Right atrium auricular region (tissue), 2 donors: Measurements from ENCODE around the gene CNTN2. TPM values are rescaled to one million over a fixed set of nuclear protein-coding genes. Genes with fewer than 3 reads are reported as not detected.
A peak's percentile ranks its signal among the peaks of the same experiment; 100 is the strongest.

Experiments
- DNase-seq: peaks from one replicate; pipeline ENCODE4 v3.0.0-alpha.2; 2019; ENCODE audit warnings: low spot score
- H3K27ac ChIP-seq, 2 donors: fragments of 200-600 bp; sonication (generic); 1 replicate in 1 of 2; 2 replicates in 1 of 2; pipeline ENCODE4 v1.5.1; 2016 to 2019
- H3K27me3 ChIP-seq, 2 donors: fragments of 200-600 bp; sonication (generic); one replicate each; pipeline versions ENCODE4 v1.5.1 to v1.6.0; 2017 to 2019
- H3K36me3 ChIP-seq: fragments of 200-600 bp; sonication (generic); one replicate; pipeline ENCODE4 v1.5.1; 2016
- H3K4me1 ChIP-seq, 2 donors: fragments of 200-600 bp; sonication (generic); one replicate each; pipeline versions ENCODE4 v1.5.1 to v1.6.0; 2017 to 2019
- H3K4me3 ChIP-seq, 2 donors: fragments of 200-600 bp; sonication (generic); 1 replicate in 1 of 2; 2 replicates in 1 of 2; pipeline ENCODE4 v1.5.1; 2017 to 2019; ENCODE audit warnings: mild to moderate bottlenecking in 1 of 2, moderate library complexity in 1 of 2
- H3K9me3 ChIP-seq, 2 donors: fragments of 200-600 bp; sonication (generic); one replicate each; pipeline ENCODE4 v1.5.1; 2019
- total RNA-seq, 2 donors: library from RNA; depleted of rRNA; stranded (reverse); fragments of >200 nt; gene quantifications; one replicate each; pipeline ENCODE4 v1.1.0, GENCODE V29; 2016
- TF ChIP-seq, protein P1 (sequence below), 2 donors: fragments of 200-600 bp; sonication (generic); IDR thresholded peaks; one replicate each; pipeline ENCODE4 v1.5.1; 2019; ENCODE audit warnings: antibody characterized with exemption in 2 of 2

Gene CNTN2
- total RNA-seq, 2 donors from 2014 or later: 0.41 to 0.67 TPM

DNA sequence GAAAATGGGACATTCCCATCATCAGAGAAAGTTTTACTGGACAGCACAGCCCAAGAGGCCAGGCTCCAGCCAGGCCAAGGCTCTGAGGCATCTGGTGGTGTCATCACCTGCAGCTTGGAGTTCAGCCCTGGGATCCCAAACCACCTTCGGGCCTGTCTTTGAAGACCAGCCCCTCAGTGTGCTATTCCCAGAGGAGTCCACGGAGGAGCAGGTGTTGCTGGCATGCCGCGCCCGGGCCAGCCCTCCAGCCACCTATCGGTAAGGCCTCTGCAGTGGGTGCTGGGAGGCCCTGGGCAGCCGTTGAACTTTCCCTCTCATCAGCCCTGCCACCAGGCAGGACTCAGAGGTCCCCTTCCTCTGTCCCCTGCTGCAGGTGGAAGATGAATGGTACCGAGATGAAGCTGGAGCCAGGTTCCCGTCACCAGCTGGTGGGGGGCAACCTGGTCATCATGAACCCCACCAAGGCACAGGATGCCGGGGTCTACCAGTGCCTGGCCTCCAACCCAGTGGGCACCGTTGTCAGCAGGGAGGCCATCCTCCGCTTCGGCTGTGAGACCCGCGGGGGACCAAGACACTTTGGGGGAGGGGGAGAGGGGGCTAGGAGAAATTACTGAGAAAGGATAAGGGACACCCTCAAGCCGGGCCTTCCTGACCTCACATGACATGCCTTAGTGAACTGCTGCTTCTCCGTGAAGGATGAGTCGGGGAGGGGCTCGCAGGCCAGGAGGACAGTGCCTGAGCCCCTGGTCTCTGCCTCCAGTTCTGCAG is 15.0 kb downstream of the CNTN2 start:
- Histone ChIP-seq H3K27me3 (no peaks in the 10 kb centered on the region), H3K4me1 (peaks cover 0 to 8% of the 10 kb centered on the region in 2 donors), H3K36me3 (no peaks in the 10 kb centered on the region), H3K9me3 (no peaks in the 10 kb centered on the region), H3K27ac (no peak overlapping the region), H3K4me3 (no peak overlapping the region)
- DNase-seq: no peak
- TF ChIP-seq, protein P1, sequence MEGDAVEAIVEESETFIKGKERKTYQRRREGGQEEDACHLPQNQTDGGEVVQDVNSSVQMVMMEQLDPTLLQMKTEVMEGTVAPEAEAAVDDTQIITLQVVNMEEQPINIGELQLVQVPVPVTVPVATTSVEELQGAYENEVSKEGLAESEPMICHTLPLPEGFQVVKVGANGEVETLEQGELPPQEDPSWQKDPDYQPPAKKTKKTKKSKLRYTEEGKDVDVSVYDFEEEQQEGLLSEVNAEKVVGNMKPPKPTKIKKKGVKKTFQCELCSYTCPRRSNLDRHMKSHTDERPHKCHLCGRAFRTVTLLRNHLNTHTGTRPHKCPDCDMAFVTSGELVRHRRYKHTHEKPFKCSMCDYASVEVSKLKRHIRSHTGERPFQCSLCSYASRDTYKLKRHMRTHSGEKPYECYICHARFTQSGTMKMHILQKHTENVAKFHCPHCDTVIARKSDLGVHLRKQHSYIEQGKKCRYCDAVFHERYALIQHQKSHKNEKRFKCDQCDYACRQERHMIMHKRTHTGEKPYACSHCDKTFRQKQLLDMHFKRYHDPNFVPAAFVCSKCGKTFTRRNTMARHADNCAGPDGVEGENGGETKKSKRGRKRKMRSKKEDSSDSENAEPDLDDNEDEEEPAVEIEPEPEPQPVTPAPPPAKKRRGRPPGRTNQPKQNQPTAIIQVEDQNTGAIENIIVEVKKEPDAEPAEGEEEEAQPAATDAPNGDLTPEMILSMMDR (IDR thresholded peaks at IDR 0.05): no peak

DNA sequence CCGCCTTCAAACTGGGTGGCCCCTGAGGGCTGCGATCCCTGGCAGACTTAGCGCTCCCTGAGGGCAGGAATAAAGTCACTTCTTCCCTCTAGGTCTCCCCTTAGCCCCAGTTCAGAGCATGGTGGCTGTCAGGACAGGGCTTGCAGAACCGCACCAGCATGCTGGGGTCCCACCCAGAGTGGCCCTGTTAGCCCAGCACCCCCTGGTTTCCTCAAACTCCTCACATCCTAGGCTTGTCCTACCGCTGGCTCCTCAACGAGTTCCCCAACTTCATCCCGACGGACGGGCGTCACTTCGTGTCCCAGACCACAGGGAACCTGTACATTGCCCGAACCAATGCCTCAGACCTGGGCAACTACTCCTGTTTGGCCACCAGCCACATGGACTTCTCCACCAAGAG is 15.8 kb downstream of the CNTN2 start:
- Histone ChIP-seq H3K36me3 (no peaks in the 10 kb centered on the region), H3K27me3 (no peaks in the 10 kb centered on the region), H3K4me1 (peaks cover 0 to 8% of the 10 kb centered on the region in 2 donors), H3K9me3 (no peaks in the 10 kb centered on the region), H3K27ac (no peak overlapping the region), H3K4me3 (no peak overlapping the region)
- TF ChIP-seq, protein P1 (IDR thresholded peaks at IDR 0.05): no peak
- DNase-seq: no peak

DNA sequence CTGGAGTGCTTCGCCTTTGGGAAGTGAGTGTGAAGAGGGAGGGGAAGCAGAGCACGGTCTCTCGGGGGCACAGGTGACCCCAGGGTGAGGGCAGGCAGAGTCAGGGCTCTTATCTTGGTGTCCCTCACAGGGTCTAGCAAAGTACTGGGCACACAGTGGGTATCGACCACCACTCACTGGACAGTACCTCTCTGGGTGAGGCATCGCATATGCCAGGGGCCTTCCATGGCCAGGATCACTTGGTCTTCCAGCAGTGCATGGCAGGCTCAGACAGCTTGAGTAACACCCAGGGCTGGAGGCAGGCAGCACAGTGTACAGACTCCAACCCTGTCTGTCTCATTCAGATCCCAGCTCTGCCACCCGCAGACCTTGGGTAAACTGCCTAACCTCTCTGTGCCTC is 16.6 kb downstream of the CNTN2 start:
- Histone ChIP-seq H3K4me1 (peaks cover 0 to 8% of the 10 kb centered on the region in 2 donors), H3K4me3 (no peak overlapping the region), H3K9me3 (no peaks in the 10 kb centered on the region), H3K27me3 (no peaks in the 10 kb centered on the region), H3K27ac (no peak overlapping the region), H3K36me3 (no peaks in the 10 kb centered on the region)
- TF ChIP-seq, protein P1 (IDR thresholded peaks at IDR 0.05): no peak
- no peak for DNase-seq

DNA sequence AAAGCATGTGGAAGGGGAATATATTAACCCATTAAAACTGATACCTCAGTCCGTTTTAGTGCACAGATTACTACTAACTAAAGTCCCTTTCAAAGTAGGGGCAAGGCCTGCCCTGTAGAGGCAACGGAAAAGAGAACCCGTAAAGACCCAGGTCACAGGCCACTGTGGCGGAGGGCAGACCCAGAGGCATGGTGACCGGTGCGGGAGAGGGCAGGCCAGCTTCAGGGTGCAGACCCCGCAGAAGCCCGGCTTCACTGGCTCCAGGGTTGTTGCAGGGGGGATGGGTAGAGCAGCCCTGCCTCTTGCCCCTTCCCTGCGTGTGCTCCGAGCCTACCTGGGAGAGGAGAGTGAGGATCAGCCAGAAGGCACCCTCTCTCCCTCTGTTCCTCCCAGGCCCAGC is 17.7 kb downstream of the CNTN2 start:
- peaks cover 0 to 8% of the 10 kb centered on the region in 2 donors for H3K4me1 ChIP-seq
- TF ChIP-seq, protein P1 (IDR thresholded peaks at IDR 0.05): no peak
- no peaks in the 10 kb centered on the region for H3K27me3 ChIP-seq
- no peak for DNase-seq
- H3K9me3 ChIP-seq: no peaks in the 10 kb centered on the region
- H3K36me3 ChIP-seq: no peaks in the 10 kb centered on the region
- H3K27ac ChIP-seq: no peak overlapping the region
- no peak overlapping the region for H3K4me3 ChIP-seq

DNA sequence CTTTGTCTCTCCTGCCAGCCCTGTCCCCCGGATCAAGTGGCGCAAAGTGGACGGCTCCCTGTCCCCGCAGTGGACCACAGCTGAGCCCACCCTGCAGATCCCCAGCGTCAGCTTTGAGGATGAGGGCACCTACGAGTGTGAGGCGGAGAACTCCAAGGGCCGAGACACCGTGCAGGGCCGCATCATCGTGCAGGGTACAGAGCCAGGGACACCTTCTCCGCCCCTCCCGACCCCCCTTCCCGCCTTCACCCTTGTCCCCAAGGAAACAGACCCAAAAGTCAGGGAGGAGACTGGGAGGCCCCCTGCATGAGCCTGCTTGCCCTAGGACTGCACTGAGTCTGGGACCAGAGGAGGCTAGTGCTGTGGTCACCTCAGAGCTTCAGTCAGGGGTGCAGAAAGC is 18.2 kb downstream of the CNTN2 start:
- H3K27me3 ChIP-seq: no peaks in the 10 kb centered on the region
- no peak overlapping the region for H3K27ac ChIP-seq
- peaks cover 0 to 8% of the 10 kb centered on the region in 2 donors for H3K4me1 ChIP-seq
- no peaks in the 10 kb centered on the region for H3K9me3 ChIP-seq
- H3K36me3 ChIP-seq: no peaks in the 10 kb centered on the region
- DNase-seq: no peak
- TF ChIP-seq, protein P1 (IDR thresholded peaks at IDR 0.05): no peak
- no peak overlapping the region for H3K4me3 ChIP-seq

GRCh38 chr1:205061665-205062069 is 18.7 kb downstream of the CNTN2 start:
- DNase-seq: peak; percentile 71
- Histone ChIP-seq H3K36me3 (no peaks in the 10 kb centered on the region), H3K4me1 (peaks cover 0 to 8% of the 10 kb centered on the region in 2 donors), H3K4me3 (no peak overlapping the region), H3K27me3 (no peaks in the 10 kb centered on the region), H3K9me3 (no peaks in the 10 kb centered on the region), H3K27ac (no peak overlapping the region)
- TF ChIP-seq, protein P1 (IDR thresholded peaks at IDR 0.05): peak; percentile 67 to 89
